HEK293 (cell line): Measurements from ENCODE around the gene RPA4.

Experiments used
- YY1 ChIP-seq: fragments of 450-650 bp; formaldehyde crosslinking; IDR thresholded peaks from 2 replicates; pipeline ENCODE4 v1.5.1; 2018; ENCODE audit warnings: missing biosample characterization, missing genetic modification characterization
- ZBTB49 ChIP-seq: fragments of 450-650 bp; formaldehyde crosslinking; IDR thresholded peaks from 2 replicates; pipeline ENCODE4 v1.5.1; 2016; ENCODE audit warnings: missing biosample characterization, missing genetic modification characterization, low read depth
- ZBTB8A ChIP-seq: fragments of 450-650 bp; formaldehyde crosslinking; IDR thresholded peaks from 2 replicates; pipeline ENCODE4 v1.5.1; 2016; ENCODE audit warnings: missing biosample characterization, missing genetic modification characterization
- ZNF398 ChIP-seq: fragments of 450-650 bp; formaldehyde crosslinking; IDR thresholded peaks from 2 replicates; pipeline ENCODE4 v1.5.1; 2017; ENCODE audit warnings: missing biosample characterization, missing genetic modification characterization
- TF ChIP-seq, protein P1 (sequence below): fragments of 450-650 bp; formaldehyde crosslinking; IDR thresholded peaks from 2 replicates; pipeline ENCODE4 v1.5.1; 2016; ENCODE audit warnings: missing biosample characterization, missing genetic modification characterization

GRCh38 chrX:96889726-96890125, 6.0 kb downstream of the RPA4 start:
- no peak for TF ChIP-seq ZBTB8A (tag by site-specific recombination)
- no peak for TF ChIP-seq YY1 (tag by site-specific recombination)
- TF ChIP-seq, protein P1, sequence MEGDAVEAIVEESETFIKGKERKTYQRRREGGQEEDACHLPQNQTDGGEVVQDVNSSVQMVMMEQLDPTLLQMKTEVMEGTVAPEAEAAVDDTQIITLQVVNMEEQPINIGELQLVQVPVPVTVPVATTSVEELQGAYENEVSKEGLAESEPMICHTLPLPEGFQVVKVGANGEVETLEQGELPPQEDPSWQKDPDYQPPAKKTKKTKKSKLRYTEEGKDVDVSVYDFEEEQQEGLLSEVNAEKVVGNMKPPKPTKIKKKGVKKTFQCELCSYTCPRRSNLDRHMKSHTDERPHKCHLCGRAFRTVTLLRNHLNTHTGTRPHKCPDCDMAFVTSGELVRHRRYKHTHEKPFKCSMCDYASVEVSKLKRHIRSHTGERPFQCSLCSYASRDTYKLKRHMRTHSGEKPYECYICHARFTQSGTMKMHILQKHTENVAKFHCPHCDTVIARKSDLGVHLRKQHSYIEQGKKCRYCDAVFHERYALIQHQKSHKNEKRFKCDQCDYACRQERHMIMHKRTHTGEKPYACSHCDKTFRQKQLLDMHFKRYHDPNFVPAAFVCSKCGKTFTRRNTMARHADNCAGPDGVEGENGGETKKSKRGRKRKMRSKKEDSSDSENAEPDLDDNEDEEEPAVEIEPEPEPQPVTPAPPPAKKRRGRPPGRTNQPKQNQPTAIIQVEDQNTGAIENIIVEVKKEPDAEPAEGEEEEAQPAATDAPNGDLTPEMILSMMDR (tag by site-specific recombination) = no peak
- no peak for TF ChIP-seq ZNF398 (tag by site-specific recombination)
- no peak for TF ChIP-seq ZBTB49 (tag by site-specific recombination)
